GM19397 (cell line): ENCODE results near the gene CLIP3.

Experiments
- ATAC-seq: cut with Tn5 transposase; IDR thresholded peaks from one replicate; pipeline ENCODE4 v1.9.1; 2021; ENCODE audit warnings: mild to moderate bottlenecking, moderate library complexity; ENCODE audit not compliant: unreplicated experiment

The CLIP3 gene

DNA sequence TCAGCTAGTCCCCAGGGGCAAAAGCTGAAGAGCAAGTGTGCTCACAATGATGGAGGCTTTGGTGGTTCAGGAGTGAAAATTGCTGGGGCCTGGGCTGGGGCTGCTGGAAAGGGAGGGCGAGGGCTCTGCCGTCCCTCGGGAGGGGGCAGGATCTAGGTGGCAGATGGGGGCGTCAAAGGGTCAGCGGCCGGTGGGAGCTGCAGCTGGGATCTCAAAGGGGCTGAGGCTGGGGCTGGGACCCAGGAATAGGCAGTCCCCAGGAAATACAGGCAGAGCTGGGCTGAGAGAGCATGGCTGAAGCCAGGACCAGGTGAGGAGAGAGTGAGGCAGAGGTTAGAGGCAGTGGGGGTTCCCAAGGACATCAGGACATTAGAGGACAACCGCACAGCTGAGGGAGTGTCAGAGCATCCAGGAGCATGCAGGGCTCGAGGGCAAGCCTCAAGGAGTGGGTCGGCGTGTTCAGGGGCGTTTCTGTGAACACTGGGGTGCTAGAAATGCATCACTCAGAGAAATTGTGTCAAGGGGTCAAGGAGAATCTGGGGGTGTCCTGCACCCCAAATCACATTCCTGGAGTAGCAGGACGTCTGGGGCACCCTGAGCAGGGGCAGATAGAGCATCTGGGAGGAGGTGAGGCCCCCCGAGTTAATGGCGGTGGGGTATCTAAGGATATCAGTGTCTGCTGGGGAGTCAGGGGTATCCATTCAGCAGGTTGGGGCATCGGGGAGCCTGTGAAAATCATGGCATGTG is 22.9 kb downstream of the CLIP3 start:
- ATAC-seq: no peak

GRCh38 chr19:36009220-36009619 is 23.5 kb downstream of the CLIP3 start:
- ATAC-seq: no peak

DNA sequence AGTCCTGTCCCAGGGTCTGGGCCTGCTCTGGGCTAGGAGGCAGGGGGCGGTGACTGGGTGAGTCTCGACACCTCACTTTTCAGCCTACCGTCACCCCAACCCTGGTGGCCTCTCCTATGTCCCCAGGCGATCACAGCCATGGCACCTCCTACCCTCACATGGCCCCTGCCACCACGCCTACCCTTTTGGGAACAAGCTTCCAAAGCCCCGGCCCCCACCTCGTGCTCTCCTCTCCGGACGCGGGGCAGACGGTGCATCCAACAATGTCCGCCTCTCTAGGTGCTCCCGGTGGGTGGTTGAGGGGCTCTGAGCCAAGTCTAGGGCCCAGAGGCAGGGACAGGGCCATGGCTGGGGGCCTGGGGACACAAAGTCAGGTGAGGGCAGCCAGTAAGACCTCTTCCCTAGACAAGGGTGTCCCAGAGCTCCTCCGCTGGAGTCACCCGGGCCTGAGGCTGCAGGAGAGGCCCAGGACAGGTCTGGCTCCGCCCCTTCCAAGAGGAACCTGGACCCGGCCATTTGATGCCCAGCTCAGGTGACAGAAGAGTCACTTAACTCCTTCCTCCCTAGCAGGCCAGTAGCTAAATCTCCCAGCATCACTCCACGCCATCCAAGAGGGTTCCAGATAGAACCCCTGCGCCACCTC is 24.2 kb downstream of the CLIP3 start, which contains the start of gene SYNE4:
TSS of gene SYNE4 (minus strand) at position 478 of the 643 bp plus-strand sequence. CDS start at position 346, 132 bp downstream.
- ATAC-seq: no peak

DNA sequence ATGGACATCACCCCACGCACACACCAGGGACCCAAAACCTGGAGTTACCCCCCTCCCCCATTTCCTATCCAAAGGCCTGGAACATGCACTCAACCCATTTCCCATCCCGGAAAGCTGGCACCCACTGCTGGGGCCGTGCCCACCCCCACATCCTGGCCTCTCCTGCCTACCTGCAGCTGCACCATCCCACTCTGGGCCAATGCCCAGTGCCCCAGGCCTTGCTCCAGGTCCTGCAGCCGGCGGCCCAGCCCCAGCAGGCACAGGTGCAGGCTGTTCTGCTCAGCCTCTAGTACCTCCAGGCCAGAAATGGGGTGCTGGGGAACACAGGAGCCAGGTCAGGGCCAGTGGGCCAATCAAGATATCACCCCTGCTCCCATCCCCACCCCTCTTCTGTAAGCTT is 25.7 kb downstream of the CLIP3 start:
- no peak for ATAC-seq

GRCh38 chr19:36003284-36003683 is 29.4 kb downstream of the CLIP3 start:
- no peak for ATAC-seq

- no peak for ATAC-seq
These were observed 31.1 kb downstream of the CLIP3 start for GRCh38 chr19:36001605-36002004.

DNA sequence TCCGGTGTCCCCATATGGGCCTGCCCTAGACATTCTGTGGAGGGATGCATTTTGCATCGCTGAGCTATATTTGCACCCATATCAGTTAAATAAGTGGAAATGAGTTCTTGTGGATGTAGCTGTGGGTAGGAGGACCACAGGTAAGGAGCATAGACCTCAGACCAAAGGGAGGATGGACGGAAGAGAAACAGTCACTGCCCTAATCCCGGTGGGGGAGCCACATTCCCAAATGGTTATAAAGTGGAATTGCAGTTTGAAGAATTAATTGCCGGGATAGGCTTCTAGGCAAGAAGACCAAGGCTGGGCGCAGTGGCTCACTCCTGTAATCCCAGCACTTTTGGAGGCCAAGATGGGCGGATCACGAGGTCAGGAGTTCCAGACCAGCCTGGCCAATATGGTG is 35.9 kb downstream of the CLIP3 start:
- no peak for ATAC-seq

GRCh38 chr19:35995048-35995993 is 37.4 kb downstream of the CLIP3 start, which contains the start of gene SDHAF1:
Gene SDHAF1, plus strand, starts transcription at chr19:35995188. Its CDS starts 87 bp downstream, at chr19:35995275.
- peak; percentile 82 for ATAC-seq

DNA sequence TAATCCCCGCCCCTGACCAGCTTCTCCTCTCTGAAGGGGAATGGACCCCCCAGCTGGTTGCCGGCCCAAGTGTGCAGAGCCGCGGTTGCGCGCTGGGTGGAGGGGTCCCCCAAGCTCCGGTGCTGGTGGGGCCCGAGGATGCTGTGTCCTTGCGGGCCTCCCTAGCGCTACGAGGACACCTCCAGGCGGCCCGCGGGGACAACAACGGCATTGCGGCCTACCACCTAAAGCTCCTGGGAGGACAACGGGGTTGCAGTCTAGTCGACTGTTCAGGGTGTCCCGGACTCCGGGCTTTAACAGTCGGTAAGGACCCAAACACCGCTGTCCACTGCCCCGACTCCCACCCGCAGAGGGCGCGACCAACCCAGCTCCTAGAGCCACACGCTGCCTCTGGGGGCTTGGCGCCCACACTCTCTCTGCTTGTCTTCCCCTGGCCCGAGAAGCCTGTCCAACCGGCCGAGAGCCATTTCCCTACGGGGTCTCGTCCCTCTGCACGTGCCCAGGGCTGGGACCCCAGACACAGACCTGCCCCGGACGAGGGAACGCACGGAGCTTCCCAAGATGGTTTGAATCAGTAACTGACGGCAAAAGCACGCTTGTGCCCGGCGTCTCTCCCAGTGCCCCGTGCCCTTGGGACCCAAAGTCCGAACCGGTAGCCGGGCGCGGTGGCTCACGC is 38.6 kb downstream of the CLIP3 start:
- ATAC-seq: no peak

DNA sequence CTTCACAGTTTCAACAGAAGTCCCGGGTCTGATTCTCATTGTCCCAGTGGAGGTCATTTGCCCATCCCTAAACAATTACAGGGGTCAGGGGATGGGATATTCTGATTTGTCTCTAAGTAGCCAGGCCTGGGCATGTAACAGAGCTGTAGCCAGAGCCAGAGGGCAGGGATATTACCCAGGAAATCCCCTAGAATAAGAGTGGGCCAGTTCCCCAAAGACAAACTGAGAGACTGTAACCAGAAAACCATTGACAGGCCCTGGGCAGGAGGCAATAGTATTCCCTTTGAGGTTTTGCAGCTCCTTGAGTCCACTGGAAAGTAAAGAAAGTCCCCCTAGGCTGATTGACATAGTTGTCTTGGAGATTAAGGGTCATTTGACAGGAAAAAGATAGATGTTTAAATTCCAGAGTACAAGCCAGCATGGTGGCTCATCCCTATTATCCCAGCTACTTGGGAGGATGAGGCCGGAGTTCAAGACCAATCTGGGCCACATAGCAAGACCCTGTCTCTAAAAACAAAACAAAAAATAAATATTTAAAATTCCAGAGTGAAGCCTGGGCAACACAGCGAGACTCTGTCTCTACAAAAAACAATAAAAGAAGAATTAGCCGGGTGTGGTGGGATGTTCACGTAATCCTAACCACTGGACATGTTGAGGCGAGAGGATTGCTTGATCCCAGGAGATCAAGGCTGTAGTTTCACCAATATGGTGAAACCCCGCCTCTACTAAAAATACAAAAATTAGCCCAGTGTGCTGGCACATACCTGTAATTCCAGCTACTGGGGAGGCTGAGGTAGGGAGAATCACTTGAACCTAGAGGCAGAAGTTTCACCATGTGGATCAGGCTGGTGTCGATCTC is 39.5 kb downstream of the CLIP3 start:
- no peak for ATAC-seq

DNA sequence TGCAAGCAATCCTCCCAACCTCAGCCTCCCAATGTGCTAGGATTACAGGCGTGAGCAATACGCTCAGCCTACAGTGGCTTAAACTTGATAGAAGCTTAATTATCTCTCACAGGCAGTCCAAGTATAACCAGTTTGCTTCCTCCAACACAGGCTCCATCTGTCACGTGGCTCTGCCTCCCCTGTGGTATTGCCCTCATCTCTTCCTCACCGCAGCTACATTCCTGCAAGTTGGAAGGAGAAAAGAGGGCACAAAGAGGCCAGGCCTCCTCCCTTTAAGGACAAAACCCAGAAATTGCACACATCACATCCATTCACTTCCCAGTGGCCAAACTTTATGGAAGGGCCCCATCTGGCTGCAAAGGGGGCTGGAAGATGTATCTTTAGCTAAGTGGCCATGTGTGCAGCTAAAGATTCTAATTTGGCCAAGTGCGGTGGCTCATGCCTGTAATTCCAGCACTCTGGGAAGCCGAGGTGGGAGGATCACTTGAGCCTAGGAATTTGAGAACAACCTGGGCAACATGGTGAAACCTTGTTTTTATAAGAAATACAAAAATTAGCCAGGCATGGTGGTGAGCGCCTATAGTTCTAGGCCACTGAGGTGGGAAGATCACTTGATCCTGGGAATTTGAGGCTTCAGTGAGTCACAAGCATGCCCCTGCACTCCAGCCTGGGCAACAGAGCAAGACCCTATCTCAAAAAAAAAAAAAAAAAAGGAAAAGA is 40.8 kb downstream of the CLIP3 start:
- ATAC-seq: no peak

- ATAC-seq: no peak
These were observed 41.6 kb downstream of the CLIP3 start for GRCh38 chr19:35990771-35991730.

- ATAC-seq: no peak
These were observed 42.5 kb downstream of the CLIP3 start for GRCh38 chr19:35990156-35990555.

- ATAC-seq: no peak
These were observed 43.8 kb downstream of the CLIP3 start for GRCh38 chr19:35988824-35989223.

DNA sequence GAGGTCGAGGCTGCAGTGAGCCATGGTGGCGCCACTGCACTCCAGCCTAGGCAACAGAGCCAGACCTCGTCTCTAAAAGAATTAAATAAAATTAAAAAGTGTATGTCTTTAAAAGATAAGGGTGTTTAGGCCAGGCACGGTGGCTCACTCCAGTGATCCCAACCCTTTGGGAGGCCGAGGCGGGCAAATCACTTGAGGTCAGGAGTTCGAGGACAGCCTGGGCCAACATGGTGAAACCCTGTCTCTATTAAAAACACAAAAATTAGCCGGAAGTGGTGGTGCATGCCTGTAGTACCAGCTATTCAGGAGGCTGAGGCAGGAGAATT is 45.1 kb downstream of the CLIP3 start:
- ATAC-seq: no peak

DNA sequence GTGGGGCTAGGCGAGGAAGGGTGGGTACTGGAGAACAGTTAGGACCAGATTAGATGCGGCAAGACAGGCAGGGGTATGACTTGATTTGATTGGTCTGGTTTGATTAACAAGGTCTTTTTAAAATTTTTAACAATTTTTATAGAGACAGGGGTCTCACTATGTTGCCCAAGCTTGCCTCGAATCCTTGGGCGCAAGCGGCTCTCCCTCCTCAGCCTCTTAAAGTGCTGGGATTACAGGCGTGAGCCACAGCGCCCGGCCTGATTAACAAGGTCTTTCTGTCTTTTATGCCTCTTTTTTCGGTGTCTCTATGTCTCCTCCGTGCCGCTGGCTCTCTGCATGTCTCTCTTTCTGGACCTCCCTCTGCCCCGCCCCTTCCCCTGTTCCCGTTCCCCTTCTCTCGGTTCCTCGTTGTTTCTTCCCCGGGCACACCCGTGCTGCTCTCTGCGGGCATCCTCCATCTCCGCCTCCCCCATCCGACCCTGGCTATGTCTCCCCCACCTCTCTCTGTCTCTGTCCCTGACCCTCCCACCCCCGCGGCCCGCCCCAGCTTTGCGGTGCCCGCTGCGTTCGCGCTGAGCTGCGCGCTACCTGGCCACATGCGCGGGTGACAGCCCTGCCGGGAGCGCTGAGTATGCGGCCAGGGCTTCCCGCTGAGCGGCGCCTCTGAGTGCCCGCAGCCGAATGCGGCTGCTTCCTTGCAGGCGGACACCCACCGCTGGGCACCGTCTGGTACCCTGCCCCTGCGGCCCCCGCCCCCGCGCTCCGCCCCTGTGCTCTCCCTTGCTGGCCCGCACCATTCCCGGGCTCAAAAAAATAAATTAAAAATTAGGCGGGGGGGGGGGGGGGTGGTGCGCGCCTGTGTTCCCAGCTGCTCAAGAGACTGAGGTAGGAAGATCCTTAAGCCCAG is 45.8 kb downstream of the CLIP3 start:
- ATAC-seq: no peak

DNA sequence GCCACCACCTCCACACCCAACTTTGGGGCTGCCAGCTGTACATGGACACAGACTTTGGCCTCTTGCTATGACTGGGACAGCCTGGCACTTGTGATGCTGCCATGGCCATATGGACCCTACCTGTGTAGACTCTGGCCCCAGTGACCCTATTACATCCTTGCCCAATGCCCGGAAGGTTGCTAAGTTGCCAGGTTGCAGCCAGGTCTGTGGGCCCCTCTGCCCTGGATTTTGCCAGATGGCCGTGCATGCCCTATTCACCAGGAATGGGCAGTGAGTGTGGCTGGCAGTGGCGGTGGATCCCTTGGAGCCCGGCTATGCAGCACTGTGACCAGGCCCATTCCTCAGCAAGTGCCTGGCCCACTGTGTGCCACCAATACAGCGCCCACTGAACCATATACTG is 46.6 kb downstream of the CLIP3 start:
- no peak for ATAC-seq
